ENCODE results near the gene LSM14A. TPM values are rescaled to one million over a fixed set of nuclear protein-coding genes. Genes with fewer than 3 reads are reported as not detected.

The LSM14A gene
- polyA plus RNA-seq, 2 of the 4 experiments (the other 2 are of a cell fraction) = 241 to 264 TPM

GRCh38 chr19:34142440-34142839 lies 29.9 kb upstream of the LSM14A start:
- Histone ChIP-seq H3K4me3 (no peak overlapping the region), H3K4me2 (no peak overlapping the region), H3K4me1 (no peaks in the 10 kb centered on the region), H3K9me3 (no peaks in the 10 kb centered on the region), H3K27ac (no peak overlapping the region)
- 58% methylated on average over 3 of the region's 3 CpGs for WGBS (ENCODE audit: missing lambda C conversion rate)
- ATAC-seq (peak; percentile 26 to 28; a peak in 1 of 6 replicates), DNase-seq (ENCODE audit: low read depth in 1 of 2, low spot score in 1 of 2) (no peak), FAIRE-seq (no peak)
- ChIA-PET CTCF (interaction anchor here (0.7 to 13.1 kb wide), 7 partner anchors 7 to 362 kb away, joined by 3 to 258 read pairs (median 52); no protein-coding TSS in a partner anchor), POLR2A (no interaction called here)
- TF ChIP-seq EHF (CRISPR knock-in tag; IDR thresholded peaks at IDR 0.05) (no peak), ZFP36 (IDR thresholded peaks at IDR 0.05; ENCODE audit: borderline replicate concordance, partially characterized antibody) (no peak), GATA3 (IDR thresholded peaks at IDR 0.05; ENCODE audit: borderline replicate concordance) (no peak), BCL3 (IDR thresholded peaks at IDR 0.05) (no peak), HOXB5 (CRISPR knock-in tag; IDR thresholded peaks at IDR 0.05) (no peak), MAZ (IDR thresholded peaks at IDR 0.05; ENCODE audit: borderline replicate concordance, low read depth, low read length) (no peak), HOXB13 (CRISPR knock-in tag; IDR thresholded peaks at IDR 0.05; ENCODE audit: low read depth) (no peak), JUN (IDR thresholded peaks at IDR 0.05) (no peak), FOSB (CRISPR knock-in tag; IDR thresholded peaks at IDR 0.05) (no peak), JUNB (IDR thresholded peaks at IDR 0.05) (no peak), REST (IDR thresholded peaks at IDR 0.05) (no peak), FOSL2 (IDR thresholded peaks at IDR 0.05) (no peak), FOSL2 (CRISPR knock-in tag; IDR thresholded peaks at IDR 0.05) (no peak), CBX2 (IDR thresholded peaks at IDR 0.05; ENCODE audit: borderline replicate concordance, low read depth) (no peak), SREBF2 (IDR thresholded peaks at IDR 0.05) (no peak)
- TF ChIP-seq, protein P1, sequence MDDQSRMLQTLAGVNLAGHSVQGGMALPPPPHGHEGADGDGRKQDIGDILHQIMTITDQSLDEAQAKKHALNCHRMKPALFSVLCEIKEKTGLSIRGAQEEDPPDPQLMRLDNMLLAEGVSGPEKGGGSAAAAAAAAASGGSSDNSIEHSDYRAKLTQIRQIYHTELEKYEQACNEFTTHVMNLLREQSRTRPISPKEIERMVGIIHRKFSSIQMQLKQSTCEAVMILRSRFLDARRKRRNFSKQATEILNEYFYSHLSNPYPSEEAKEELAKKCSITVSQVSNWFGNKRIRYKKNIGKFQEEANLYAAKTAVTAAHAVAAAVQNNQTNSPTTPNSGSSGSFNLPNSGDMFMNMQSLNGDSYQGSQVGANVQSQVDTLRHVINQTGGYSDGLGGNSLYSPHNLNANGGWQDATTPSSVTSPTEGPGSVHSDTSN (IDR thresholded peaks at IDR 0.05) = no peak

DNA sequence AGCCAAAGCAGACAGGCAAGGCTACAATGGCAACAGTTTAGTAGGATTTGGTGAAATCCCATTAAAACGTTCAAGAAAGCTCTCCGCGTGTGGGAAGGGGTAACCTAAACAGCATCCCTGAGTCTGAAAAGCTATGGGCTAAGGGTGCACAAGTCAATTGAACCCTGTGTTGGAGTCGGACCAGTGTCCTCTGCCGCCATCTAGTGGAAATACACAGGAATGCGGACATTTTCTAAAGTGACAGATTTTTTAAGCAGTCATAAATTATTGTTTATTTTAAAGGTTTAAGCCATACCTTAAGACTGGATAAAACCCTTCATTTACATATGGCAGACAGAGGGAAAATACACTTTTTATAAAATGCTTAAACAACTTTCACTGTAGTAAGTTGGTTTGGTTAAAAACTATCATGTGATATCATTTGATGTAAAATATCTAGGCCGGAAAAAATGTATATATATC lies 26.5 kb upstream of the LSM14A start:
- ATAC-seq = peak; percentile 66 to 81; a peak in 5 of 6 replicates
- CTCF ChIA-PET = interaction anchor here (0.6 to 13.1 kb wide), 57 partner anchors 10 to 968 kb away, joined by 3 to 258 read pairs (median 4); partner anchors contain the start of gene LSM14A

More for the DNA sequence above, 26.5 kb upstream of the LSM14A start:
- POLR2A ChIA-PET = interaction anchor here (1.0 to 1.5 kb wide), 2 partner anchors 11 to 26 kb away, joined by 3 to 6 read pairs; no protein-coding TSS in a partner anchor
- FAIRE-seq = peak; percentile 98
- no peak overlapping the region for H3K4me2 ChIP-seq
- no peak overlapping the region for H3K4me3 ChIP-seq
- TF ChIP-seq, protein P2, sequence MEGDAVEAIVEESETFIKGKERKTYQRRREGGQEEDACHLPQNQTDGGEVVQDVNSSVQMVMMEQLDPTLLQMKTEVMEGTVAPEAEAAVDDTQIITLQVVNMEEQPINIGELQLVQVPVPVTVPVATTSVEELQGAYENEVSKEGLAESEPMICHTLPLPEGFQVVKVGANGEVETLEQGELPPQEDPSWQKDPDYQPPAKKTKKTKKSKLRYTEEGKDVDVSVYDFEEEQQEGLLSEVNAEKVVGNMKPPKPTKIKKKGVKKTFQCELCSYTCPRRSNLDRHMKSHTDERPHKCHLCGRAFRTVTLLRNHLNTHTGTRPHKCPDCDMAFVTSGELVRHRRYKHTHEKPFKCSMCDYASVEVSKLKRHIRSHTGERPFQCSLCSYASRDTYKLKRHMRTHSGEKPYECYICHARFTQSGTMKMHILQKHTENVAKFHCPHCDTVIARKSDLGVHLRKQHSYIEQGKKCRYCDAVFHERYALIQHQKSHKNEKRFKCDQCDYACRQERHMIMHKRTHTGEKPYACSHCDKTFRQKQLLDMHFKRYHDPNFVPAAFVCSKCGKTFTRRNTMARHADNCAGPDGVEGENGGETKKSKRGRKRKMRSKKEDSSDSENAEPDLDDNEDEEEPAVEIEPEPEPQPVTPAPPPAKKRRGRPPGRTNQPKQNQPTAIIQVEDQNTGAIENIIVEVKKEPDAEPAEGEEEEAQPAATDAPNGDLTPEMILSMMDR (IDR thresholded peaks at IDR 0.05) = peak; percentile 99
- peak; percentile 83 for TF ChIP-seq SMC3 (IDR thresholded peaks at IDR 0.05)
- TF ChIP-seq ZFP36 (IDR thresholded peaks at IDR 0.05; ENCODE audit: borderline replicate concordance, partially characterized antibody) = no peak
- no peak for TF ChIP-seq SREBF2 (IDR thresholded peaks at IDR 0.05)
- TF ChIP-seq RAD21 (conservative IDR thresholded peaks at IDR 0.05 in 1 of 2, IDR thresholded peaks at IDR 0.05 in 1 of 2) = peak; percentile 96 to 97
- TF ChIP-seq MYC (IDR thresholded peaks at IDR 0.05; ENCODE audit: borderline replicate concordance, low read length) = 0 out of 2 replicates have a peak, but pooled peaks have one; percentile 37
- no peak overlapping the region for H3K27ac ChIP-seq
- no peaks in the 10 kb centered on the region for H3K4me1 ChIP-seq
- DNase-seq (ENCODE audit: low read depth in 1 of 2, low spot score in 1 of 2) = peak; percentile 73 to 75
- 15% methylated on average over 7 of the region's 7 CpGs for WGBS (ENCODE audit: missing lambda C conversion rate)
- H3K9me3 ChIP-seq = no peaks in the 10 kb centered on the region

Measured in A549 (cell line).